Sigmoid colon (tissue), 4 donors: ENCODE data around the gene CPLX1.

Experiments
- POLR2A ChIP-seq, 2 donors: fragments of 450-650 bp; IDR thresholded peaks; one replicate each; pipeline ENCODE4 v1.6.1; 2016; ENCODE audit warnings: antibody characterized with exemption in 2 of 2, mild to moderate bottlenecking in 2 of 2, moderate library complexity in 2 of 2
- POLR2AphosphoS5 ChIP-seq, 4 donors: sonication (generic); formaldehyde crosslinking; IDR thresholded peaks; one replicate each; pipeline ENCODE4 v1.6.1; 2017; ENCODE audit warnings: antibody characterized with exemption in 4 of 4
- TF ChIP-seq, protein P1 (sequence below), 4 experiments: fragments of 450-650 bp in 3 of 4; fragments of 200-600 bp in 1 of 4; IDR thresholded peaks; one replicate each; pipeline ENCODE4 v1.5.1; 2016 to 2019; ENCODE audit warnings: antibody characterized with exemption in 4 of 4, mild to moderate bottlenecking in 3 of 4, moderate library complexity in 2 of 4

DNA sequence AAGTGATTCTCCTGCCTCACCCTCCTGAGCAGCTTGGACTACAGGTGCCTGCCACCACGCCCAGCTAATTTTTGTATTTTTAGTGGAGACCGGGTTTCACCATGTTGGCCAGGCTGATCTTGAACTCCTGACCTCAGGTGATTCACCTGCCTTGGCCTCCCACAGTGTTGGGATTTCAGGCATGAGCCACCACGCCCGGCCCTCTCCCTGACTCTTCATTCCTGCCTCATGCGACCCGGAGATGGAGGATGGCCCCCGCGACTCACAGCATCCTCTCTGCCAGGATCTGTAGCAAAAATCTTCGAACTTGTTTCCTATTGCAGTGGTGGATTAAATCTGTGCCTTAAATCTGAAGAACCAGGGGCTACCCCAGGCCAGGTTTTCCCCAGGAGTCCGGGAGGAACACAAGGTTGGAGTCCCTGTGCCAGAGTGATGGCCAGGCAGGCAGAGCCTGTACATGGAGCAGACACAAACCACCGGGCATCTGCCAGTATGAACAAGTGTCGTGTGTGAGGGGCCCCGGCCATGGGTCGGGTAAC lies 11.5 kb downstream of the CPLX1 start:
- TF ChIP-seq POLR2AphosphoS5 (IDR thresholded peaks at IDR 0.05) (no peak), POLR2A (IDR thresholded peaks at IDR 0.05) (no peak)
- TF ChIP-seq, protein P1, sequence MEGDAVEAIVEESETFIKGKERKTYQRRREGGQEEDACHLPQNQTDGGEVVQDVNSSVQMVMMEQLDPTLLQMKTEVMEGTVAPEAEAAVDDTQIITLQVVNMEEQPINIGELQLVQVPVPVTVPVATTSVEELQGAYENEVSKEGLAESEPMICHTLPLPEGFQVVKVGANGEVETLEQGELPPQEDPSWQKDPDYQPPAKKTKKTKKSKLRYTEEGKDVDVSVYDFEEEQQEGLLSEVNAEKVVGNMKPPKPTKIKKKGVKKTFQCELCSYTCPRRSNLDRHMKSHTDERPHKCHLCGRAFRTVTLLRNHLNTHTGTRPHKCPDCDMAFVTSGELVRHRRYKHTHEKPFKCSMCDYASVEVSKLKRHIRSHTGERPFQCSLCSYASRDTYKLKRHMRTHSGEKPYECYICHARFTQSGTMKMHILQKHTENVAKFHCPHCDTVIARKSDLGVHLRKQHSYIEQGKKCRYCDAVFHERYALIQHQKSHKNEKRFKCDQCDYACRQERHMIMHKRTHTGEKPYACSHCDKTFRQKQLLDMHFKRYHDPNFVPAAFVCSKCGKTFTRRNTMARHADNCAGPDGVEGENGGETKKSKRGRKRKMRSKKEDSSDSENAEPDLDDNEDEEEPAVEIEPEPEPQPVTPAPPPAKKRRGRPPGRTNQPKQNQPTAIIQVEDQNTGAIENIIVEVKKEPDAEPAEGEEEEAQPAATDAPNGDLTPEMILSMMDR (IDR thresholded peaks at IDR 0.05): no peak
